Measurements from ENCODE around the gene DHX35. TPM values are rescaled to one million over a fixed set of nuclear protein-coding genes. Genes with fewer than 3 reads are reported as not detected.
"Not testable (repeated sequence)": the region's sequence is repeated elsewhere in the genome, so short reads cannot be mapped to it uniquely, and the experiment has no call there.

DHX35 gene
- polyA plus RNA-seq, 1 donor, result 19.9 TPM

- DNase-seq, result no peak
These were observed 17.3 kb downstream of the DHX35 start for GRCh38 chr20:38979434-38979833.

DNA sequence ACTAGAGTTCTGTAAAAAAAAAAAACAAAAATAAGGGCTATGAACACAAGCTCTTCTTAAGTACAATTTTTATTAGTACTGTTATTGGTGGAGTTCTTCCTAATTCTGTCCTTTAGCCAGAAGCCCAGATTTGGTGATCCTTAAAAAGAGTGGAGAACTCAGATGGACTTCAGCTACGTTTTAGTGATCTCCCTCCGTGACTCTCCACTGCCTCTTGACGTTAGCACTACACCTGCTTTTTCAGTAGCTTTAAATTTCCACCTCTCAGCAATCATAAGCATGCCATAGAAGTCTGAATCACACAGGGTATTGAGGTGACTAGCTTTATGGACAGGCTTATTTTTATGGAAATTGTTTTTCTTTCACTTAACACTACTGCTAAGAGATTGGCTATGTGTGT, 17.7 kb downstream of the DHX35 start:
- no peak for DNase-seq

GRCh38 chr20:38982291-38982690, 20.1 kb downstream of the DHX35 start:
- no peak for DNase-seq

GRCh38 chr20:38985060-38985459, 22.9 kb downstream of the DHX35 start:
- no peak for DNase-seq

DNA sequence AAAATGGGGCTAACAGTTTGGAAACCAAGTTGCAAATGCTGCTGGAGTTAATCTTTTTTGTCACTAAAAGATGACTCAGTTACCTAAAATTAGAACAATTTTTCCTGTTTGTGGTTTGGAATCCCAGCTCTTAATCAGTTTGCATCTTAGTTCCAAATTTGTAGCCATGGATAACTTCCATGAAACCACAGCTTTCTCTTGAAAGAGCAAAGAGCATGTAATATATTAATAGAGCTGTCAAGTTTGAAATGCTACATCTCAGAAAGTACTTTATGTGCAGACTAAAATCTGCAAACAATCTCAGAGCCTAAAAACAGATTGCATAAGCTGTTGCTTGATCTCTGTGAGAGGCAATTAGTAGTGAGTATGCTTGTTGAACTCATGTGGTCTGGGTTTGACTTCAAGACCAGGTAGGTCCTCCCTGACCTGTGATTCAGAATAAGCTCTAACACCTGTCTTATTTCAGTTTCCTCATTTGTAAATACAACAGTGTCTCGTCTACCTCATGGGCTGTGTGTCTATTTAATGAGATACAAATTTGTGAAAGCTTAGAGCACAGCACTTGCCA, 23.5 kb downstream of the DHX35 start:
- no peak for DNase-seq

DNA sequence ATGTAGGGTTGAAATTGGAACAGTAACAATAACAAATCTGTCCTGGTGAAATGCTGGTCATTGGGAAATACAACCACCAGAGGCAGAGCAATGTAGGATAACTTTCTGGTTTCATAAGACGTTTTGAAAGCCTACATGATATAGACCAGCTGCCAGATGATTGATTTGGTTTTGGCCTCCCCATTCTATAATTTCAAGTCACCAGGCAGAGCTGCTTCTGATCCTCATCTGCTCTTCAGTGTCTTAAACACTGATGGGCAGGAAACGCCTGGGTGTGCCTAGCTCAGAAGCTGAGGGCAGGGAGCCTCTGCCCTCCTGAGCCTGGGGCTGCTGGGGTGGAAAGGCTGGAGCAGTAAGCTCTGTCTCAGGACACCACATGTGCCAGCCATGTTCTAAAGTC, 24.5 kb downstream of the DHX35 start:
- no peak for DNase-seq

GRCh38 chr20:38987777-38988176, 25.6 kb downstream of the DHX35 start:
- DNase-seq, result no peak

GRCh38 chr20:38990728-38991127, 28.6 kb downstream of the DHX35 start:
- no peak for DNase-seq

GRCh38 chr20:38991814-38992704, 29.9 kb downstream of the DHX35 start:
- DNase-seq, result no peak

DNA sequence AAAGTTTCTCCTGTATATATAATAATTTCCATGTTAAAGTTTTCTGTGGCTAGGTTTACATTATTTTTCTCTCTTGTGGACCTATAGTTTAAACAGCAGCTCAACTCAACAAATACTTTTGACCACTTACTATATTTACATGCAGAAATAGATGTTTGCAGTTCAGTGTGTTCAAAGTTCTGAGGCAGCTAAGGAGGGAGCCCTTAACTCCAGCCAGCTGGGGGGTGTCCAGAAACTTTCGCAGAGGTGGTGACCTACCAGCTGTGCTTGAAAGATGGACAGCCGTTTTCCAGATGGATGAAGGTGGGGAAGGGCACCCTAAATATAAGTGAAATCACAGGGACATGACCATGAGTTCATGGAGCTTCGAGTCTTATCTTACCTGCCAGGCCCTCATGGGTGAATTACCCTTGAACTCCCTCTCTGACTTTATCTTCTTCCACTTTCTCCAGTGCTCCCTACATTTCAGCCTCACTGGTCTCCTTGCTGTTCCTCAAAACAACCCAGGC, 33.4 kb downstream of the DHX35 start:
- DNase-seq, result no peak

DNA sequence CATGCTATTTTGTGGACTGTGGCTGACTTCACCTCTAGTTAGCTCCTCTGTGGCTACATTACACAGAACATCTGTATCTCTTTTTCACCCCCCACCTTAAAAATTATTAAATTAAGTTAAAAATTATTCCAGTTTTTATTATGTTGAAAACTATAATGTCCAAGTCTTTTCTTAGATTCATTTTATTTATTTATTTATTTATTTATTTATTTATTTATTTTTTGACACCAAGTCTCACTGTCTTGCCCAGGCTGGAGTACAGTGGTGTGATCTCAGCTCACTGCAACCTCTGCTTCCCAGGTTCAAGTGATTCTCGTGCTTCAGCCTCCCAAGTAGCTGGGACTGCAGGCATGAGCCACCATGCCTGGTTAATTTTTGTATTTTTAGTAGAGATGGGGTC, 34.7 kb downstream of the DHX35 start:
- DNase-seq, result not testable (repeated sequence)

DNA sequence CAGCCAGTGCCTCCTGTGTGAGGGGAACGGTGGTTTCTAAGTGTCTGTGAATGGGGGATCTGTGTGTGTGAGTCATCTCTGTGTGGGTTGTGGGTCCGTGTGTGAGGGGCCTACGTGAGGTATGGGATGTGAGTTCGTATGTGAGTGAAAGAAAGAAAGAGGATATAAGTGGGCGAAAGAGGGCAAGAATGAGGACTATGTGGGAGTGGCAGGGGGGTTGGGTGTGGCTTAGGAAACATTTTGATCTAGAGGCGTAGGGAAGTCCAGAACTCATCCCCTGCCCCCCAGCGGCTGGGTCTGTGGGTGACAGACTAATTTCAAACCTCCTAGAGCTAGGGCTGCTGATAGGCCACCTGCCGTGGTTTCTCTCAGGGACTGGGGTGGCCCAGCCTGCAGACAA, 35.5 kb downstream of the DHX35 start:
- no peak for DNase-seq

DNA sequence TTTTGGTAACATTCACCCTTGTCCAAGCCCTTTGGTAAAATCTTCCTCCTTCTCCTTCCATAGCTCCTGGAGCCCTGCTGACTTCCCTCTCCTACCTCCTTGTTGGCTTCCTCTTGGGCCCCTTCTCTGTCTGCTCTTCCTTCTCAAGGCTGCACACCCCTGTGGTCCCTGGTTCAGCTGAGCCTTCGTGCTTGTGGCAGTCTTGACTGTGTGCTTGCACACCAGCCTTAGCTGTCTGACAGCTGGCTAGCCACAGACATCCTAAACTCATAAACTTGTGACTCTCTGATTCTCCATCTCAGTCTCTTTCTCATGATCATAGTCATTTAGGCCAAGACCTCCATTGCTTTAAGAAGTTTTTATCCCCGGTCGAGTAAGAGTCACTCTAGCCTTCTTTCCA, 37.1 kb downstream of the DHX35 start:
- DNase-seq, result no peak

- no peak for DNase-seq
These were observed 38.1 kb downstream of the DHX35 start for GRCh38 chr20:38999965-39000910.

DNA sequence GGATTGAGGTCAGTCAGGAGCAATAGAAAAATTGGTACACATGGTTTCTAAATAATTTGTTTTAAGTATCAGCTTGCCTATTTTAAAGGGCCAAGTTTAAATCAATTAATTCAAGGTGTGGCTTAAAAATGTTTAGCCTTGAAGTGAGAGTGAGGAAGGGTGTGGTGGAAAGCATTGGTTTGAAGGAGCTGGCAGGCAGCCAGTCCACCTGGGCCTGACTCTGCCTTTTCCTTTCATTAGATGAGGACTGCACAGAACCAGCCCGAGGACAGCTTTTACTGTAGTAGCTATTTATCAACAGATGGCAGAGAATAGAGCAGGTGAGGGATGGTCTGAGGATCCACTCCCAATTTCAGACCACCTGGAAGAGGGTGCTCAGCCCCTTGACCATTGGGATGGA, 42.4 kb downstream of the DHX35 start:
- DNase-seq, result no peak

DNA sequence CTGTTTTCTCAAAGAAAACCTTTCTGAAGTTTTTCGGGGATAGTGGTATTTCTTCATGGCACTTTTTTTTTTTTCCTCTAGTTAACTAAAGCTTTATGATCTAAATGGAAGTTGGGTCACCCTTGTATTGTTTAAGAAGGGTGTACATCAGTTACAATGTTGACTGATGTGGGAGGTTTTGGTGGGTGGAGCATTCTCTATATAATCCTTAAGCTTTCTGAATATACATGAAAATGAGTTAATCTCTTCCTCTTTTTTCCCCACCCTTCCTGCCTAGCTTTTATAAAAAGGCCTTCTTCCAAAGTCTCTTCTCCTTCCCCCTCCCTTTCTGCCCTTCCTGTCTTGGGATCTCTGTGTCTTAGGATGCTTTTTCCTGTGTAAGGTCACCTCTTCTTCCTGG, 47.2 kb downstream of the DHX35 start:
- no peak for DNase-seq

DNA sequence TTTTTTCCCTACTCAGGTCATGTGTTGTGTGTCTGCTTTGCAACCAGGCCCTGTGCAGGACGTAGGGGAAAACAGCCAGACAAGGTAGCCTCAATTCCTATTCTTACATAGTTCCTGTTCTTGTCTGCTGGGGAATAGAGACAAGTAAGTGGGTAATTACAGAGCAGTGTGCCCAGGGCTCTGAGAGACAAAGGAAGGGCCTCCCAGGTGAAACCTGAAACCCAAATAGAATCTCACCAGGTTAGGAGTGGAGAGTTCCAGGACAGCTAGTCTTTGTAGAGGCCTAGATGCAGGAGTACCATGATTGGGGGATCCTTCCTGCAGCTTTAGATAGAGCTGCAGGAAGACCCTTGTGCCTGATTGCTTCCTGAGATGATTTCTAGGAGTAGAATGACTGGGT, 48.4 kb downstream of the DHX35 start:
- no peak for DNase-seq

- DNase-seq, result no peak
These were observed 51.5 kb downstream of the DHX35 start for GRCh38 chr20:39013662-39014109.

GRCh38 chr20:39016041-39016440, 53.9 kb downstream of the DHX35 start:
- DNase-seq, result no peak

GRCh38 chr20:39016506-39016905, 54.4 kb downstream of the DHX35 start:
- DNase-seq, result no peak

DNA sequence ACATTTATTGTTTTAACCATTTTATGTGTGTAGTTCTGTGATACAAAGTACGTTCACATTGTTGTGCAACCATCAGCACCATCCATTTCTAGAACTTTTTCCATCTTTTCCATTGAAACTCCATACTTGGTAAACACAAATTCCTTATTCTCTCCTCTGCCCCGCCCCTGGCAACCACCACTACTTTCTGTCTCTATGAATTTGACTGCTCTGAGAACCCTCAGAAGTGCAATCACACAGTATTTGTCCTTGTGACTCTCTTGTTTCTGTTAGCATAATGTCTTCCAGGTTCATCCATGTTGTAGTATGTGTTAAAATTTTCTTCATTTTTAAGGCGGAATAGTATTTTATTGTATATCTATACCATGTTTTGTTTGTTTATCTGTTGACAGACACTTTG, 56.9 kb downstream of the DHX35 start:
- DNase-seq, result no peak

DNA sequence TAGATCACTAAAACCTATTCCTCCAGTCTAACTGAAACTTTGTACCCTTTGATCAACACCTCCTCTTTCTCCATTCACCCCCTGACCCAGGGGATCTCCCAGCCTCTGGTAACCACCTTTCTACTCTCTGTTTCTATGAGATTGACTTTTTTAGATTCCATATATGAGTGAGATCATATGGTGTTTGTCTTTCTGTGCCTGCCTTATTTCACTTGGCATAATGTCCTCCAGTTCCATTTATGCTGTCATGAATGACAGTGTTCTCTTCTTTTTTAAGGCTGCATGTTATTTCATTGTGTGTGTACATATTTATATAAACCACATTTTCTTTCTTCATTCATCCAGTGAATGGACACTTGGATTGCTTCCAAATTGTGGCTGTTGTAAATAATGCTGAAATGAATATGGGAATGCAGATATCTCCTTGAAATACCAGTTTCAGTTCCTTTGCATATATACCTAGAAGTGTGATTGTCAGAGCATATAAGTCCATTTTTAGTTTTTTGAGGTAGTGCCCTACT, 57.7 kb downstream of the DHX35 start:
- no peak for DNase-seq

Measured in left kidney (tissue), 2 donors.